ENCODE measurements around the gene SERINC3. TPM values are rescaled to one million over a fixed set of nuclear protein-coding genes. Genes with fewer than 3 reads are reported as not detected.

SERINC3 gene
- total RNA-seq, 1 experiment from 2014 or later: 110 TPM

- CTCF ChIA-PET: no interaction called here
- Histone ChIP-seq H3K4me3 (no peak overlapping the region), H2AFZ (no peak overlapping the region), H3K9me2 (ENCODE audit: insufficient read depth) (no peaks in the 10 kb centered on the region), H3F3A (ENCODE audit: insufficient read depth, low read depth) (no peaks in the 10 kb centered on the region), H3K27ac (no peak overlapping the region), H3K9me3 (ENCODE audit: insufficient read depth, low read depth) (no peaks in the 10 kb centered on the region), H3K79me2 (ENCODE audit: low read depth) (no peaks in the 10 kb centered on the region), H3K27me3 (ENCODE audit: insufficient read depth, low read depth) (no peaks in the 10 kb centered on the region), H3K4me2 (no peak overlapping the region), H4K20me1 (ENCODE audit: insufficient read depth) (no peaks in the 10 kb centered on the region), H3K4me1 (replicated peaks; ENCODE audit: insufficient read depth) (no peaks in the 10 kb centered on the region), H3K36me3 (ENCODE audit: low read depth) (no peaks in the 10 kb centered on the region)
- intact Hi-C loops (cut with micrococcal nuclease; ENCODE audit: unreplicated experiment): no loop called here
- TF ChIP-seq EZH2 (IDR thresholded peaks at IDR 0.05; ENCODE audit: low read depth) (no peak), CTCF (conservative IDR thresholded peaks at IDR 0.05) (no peak)
- no peak for DNase-seq
- no TSS peak for BruUV-seq (replicated peaks)
- POLR2A ChIA-PET (ENCODE audit: unreplicated experiment): no interaction called here
Measured at GRCh38 chr20:44457016-44457415, 64.9 kb downstream of the SERINC3 start.

- Histone ChIP-seq H4K20me1 (ENCODE audit: insufficient read depth) (no peaks in the 10 kb centered on the region), H3K27me3 (ENCODE audit: insufficient read depth, low read depth) (no peaks in the 10 kb centered on the region), H3K4me2 (no peak overlapping the region), H3K27ac (no peak overlapping the region), H3K36me3 (ENCODE audit: low read depth) (no peaks in the 10 kb centered on the region), H3K79me2 (ENCODE audit: low read depth) (no peaks in the 10 kb centered on the region), H2AFZ (no peak overlapping the region), H3K9me3 (ENCODE audit: insufficient read depth, low read depth) (no peaks in the 10 kb centered on the region), H3K9me2 (ENCODE audit: insufficient read depth) (no peaks in the 10 kb centered on the region), H3K4me3 (no peak overlapping the region), H3K4me1 (replicated peaks; ENCODE audit: insufficient read depth) (no peaks in the 10 kb centered on the region), H3F3A (ENCODE audit: insufficient read depth, low read depth) (no peaks in the 10 kb centered on the region)
- CTCF ChIA-PET: no interaction called here
- POLR2A ChIA-PET (ENCODE audit: unreplicated experiment): no interaction called here
- no TSS peak for BruUV-seq (replicated peaks)
- intact Hi-C loops (cut with micrococcal nuclease; ENCODE audit: unreplicated experiment): no loop called here
- TF ChIP-seq EZH2 (IDR thresholded peaks at IDR 0.05; ENCODE audit: low read depth) (no peak), CTCF (conservative IDR thresholded peaks at IDR 0.05) (no peak)
- no peak for DNase-seq
Measured at GRCh38 chr20:44456611-44457010, 65.3 kb downstream of the SERINC3 start.

- no peaks in the 10 kb centered on the region for H3K27me3 ChIP-seq (ENCODE audit: insufficient read depth, low read depth)
- H3K9me2 ChIP-seq (ENCODE audit: insufficient read depth): no peaks in the 10 kb centered on the region
- no peaks in the 10 kb centered on the region for H4K20me1 ChIP-seq (ENCODE audit: insufficient read depth)
- H3F3A ChIP-seq (ENCODE audit: insufficient read depth, low read depth): no peaks in the 10 kb centered on the region
- no peaks in the 10 kb centered on the region for H3K79me2 ChIP-seq (ENCODE audit: low read depth)
- H3K9me3 ChIP-seq (ENCODE audit: insufficient read depth, low read depth): no peaks in the 10 kb centered on the region
- no peak overlapping the region for H2AFZ ChIP-seq
- no peaks in the 10 kb centered on the region for H3K4me1 ChIP-seq (replicated peaks; ENCODE audit: insufficient read depth)
- no peak overlapping the region for H3K27ac ChIP-seq
- TF ChIP-seq EZH2 (IDR thresholded peaks at IDR 0.05; ENCODE audit: low read depth) (no peak), CTCF (conservative IDR thresholded peaks at IDR 0.05) (no peak)
- no peaks in the 10 kb centered on the region for H3K36me3 ChIP-seq (ENCODE audit: low read depth)
- ChIA-PET CTCF (no interaction called here), POLR2A (ENCODE audit: unreplicated experiment) (interaction anchor here (0.6 kb wide), 1 partner anchor 275 kb away, joined by 3 read pairs; no protein-coding TSS in a partner anchor)
- no peak overlapping the region for H3K4me2 ChIP-seq
- DNase-seq: no peak
- intact Hi-C loops (cut with micrococcal nuclease; ENCODE audit: unreplicated experiment): no loop called here
- BruUV-seq (replicated peaks): no TSS peak
- H3K4me3 ChIP-seq: no peak overlapping the region
Measured at GRCh38 chr20:44455126-44455525, 66.7 kb downstream of the SERINC3 start.
